AG08396 (cell line): ENCODE results near the gene TBC1D22A.

Experiments
- DNase-seq: peaks from one replicate; pipeline ENCODE4 v3.0.0; 2012; ENCODE audit warnings: low spot score, mixed read lengths

The TBC1D22A gene

DNA sequence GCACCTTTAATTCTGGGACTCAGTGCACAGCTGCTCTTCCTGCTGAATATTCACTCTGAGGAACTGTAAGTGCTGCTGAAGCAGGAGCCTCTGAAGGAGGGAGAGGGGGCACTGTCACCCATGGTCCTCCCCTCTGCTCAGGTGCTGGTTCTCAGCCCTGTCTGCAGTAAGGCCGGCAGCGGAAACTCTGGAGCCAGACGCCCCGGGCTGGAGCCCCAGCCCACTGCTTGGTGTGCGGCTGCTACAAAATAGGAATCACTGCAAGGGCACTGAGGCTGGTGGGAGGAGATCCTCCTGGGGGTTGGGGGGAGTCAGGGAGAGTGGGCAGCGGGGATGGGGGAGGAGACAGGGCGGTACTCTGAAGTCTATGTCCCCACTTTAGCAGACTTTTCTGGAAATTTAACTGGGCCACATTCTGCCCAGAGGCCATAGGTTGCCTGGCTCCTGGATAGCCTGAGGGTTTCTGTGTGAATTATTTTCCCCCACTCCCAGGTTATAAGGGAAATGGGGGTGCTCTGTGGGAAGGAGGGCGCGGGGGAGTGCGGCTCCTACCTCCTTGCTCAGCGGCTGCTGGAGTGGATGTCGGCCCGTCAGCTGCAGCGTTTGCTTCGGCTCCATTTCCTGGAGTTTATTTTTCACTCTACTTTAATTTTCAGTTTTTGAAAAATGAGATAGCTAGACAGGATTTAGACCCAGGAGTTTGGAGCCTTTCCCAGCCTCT is 33.6 kb downstream of the TBC1D22A start:
- DNase-seq: no peak

DNA sequence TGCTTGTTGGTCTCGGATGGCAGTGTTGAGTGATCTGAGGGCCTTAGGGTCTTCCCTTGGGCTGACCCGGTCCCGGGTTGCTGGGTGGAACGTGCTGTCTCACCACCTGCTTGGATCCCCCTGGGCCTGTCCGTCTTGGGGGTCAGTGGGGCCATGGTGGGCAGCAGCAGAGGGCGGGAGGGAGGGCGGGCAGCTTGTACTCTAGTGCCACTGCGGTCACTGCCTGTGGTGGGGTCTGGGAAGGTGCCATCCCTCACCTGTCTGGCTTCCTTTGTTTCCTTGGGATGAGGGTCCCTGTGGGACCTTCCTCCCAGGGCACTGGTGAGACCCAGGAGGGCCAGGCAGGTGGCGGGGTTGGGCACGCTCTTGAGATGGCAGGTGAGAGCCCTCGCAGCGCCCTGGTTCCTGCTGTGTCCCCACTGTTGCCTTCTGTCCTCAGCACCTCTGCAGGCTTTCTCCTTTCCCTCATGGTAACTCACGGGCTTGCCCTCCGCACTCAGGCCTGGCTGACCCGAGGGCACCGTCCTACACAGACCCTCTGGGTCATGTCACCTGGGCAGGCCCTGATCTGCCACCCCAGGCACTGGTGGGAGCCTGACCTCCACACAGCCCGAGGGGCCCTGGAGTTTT is 34.2 kb downstream of the TBC1D22A start:
- no peak for DNase-seq

DNA sequence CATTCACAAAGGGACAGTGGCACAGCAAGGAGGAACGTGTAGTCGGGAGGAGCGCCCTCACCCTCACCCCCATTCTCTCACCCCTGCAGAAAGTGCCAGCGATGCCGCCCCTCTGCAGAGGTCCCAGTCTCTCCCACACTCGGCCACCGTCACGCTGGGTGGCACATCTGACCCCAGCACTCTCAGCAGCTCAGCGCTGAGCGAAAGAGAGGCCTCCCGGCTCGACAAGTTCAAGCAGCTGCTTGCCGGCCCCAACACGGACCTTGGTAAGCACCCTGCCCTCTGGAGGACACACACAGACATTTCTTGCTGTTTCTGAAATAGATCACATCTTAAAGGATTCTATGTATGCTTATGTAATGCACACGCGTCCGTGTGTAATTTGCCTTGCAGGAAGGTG is 34.9 kb downstream of the TBC1D22A start:
- DNase-seq: no peak

DNA sequence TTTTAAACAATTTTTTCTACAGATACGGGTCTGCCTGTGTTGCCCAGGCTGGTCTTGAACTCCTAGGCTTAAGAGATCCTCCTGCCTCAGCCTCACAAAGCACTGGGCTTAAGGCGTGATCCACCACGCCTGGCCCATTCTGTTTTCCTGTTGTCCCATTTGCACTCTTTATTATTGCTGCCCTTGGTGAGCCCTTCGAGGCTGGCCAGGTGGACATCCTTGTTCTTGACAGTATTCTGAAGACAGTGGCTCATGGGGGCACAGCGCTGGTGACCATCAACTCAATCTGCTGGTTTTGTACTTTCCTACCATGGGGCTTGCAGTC is 35.6 kb downstream of the TBC1D22A start:
- no peak for DNase-seq

DNA sequence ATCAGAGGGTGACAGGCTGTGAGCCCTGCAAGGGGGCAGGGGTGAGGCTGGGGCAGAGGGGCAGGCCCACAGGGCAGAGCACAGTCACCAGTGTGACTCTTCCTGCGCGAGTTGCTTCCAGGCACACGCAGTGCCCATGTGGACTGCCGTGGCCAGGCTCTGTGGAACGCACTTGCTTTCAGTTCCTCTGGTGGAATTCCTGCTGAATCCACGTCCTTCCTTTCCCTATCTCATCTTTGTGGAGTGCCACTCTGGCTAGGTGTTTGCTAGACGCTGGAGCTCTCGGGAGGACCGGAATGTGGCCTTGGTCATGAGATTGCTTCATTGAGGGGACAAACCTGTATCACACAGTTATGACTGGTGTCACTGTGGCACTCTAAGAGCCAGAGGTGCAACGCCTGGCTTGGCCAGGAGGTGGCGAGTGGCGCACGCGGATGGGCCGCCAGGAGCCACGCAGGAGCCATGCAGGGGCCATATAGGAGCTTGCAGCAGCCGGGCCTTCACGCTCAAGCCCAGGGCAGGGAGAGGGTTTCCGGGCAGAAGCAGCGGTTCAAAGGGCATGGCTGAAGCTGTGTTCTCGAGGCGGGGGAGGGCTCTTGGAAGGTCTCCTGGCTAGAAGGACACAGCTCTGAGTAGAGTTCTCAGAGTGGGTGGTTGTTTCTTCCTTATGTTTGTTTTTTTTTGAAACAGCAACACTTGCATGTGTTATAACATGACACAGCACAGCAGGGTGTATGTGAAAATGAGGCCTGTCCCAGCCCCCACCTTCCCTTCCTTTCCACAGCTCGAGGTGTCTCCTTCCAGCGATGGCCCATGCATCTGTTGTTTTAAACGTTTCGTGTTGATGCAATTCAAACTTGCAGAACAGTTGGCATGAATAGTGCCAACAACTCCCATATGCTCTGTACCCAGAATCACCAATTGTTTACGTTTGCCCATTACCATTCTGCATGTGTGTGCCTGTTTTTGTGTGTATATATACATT is 36.2 kb downstream of the TBC1D22A start:
- peak; percentile 88 for DNase-seq

DNA sequence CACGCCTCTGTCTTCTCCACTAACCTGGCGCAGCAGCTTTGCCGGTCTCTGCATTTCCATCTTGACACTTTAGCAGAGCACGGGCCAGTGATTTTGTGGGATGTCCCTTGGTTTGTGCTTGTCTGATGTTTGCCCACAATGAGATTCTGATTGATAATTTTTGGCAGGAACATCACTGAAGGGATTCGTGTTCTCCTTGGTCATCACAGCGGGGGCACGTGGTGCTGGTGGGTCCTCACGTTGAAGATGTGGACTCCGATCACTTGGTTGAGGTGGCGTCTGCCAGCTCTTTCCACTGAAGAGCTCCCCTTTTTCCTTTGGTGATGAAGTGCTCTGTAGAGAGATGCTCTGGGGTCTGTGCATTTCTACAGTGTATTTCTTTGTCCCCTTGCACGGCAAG is 37.2 kb downstream of the TBC1D22A start:
- no peak for DNase-seq

DNA sequence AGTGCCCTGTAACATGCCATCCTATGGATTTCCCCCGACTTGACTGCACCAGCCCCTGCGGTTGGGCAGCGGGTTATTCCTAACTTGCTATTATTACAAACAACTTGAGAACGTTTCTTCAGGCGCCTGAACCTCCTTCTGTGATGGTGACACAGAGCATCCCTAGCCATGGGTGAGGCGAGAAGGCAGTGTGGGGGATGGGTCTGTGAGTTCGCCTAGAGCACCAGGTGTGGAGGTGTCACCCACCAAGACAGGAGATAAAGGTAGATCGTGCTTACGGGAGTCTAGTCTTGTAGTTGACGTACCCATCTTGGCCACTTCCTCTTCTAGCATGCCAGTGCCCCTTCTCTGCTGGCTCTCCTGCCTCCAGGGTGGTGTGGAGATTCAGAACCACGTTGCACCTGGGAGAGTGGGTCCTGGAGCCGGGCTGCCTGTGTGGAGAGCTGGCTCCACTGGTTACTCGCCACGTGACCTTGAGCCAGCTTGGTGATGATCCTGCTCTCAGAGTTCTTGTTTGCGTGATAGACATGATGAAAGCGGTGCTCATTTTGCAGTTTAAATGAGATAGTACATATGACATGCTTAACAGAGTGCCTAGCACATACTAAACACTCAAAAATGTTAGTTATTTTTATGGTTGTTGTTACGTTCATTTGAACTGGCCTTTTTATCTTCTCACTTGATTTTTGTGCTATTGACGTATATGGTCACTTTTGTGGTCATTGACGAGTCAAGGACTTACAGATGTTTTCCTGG is 37.8 kb downstream of the TBC1D22A start:
- no peak for DNase-seq

DNA sequence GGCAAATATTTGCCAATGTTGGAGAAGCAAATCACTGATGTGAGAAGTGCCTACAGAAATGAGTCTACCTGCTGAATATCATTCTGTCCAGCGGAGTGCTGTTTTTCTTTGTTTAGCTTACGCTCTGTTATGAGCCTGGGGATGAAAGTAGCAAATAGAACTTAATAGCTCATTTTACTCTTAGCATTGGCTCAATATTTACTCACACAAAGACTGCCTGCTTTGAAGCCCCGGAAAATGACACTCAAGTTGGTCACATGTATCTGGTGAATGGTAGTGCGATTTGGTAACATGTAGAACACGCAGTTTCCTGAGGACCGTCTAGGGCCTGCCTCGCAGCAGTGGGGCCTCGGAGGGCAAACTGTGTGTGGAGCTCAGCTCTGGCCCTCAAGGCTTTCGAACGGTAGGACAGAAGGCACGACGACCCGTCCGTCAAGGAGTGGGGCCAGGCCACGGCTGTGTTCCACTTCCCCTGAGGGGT is 38.9 kb downstream of the TBC1D22A start:
- no peak for DNase-seq

DNA sequence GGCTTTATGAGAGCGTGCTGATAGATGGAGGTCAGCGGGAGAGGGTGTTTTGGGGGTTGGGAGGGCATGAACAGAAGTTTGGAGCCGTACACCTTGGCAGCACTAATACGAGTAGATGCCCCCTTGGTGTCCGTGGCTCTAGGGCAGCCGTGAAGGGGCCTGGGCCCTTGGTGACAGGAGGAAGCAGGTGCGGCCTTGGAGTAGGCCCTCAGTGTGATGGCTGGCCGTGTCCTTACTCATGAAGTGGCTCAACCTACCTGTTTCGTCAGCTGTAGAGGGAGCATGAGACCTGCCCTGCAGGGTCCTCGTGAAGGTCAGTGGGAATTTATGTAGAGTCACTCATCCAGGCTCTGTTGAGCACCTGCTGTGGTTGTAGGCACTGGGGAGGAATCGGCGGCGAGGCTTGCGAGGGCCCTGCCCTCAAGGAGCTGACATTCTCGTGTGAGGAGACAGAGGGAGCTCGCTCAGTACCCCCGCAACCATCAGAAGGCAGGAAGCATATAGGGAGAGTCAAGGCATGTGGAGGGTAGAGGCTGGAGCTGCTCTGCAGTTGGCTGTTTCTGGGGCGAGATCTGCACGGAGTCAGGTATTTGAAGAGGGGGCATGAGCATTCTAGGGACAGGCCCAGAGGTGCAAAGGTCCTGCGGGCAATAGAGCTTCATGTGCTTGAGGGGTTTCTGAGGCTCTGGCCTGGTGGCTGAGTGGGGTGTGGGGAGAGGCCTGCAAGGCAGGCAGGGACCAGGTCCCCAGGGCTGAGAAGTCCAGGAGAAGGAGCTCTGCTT is 39.6 kb downstream of the TBC1D22A start:
- DNase-seq: no peak

DNA sequence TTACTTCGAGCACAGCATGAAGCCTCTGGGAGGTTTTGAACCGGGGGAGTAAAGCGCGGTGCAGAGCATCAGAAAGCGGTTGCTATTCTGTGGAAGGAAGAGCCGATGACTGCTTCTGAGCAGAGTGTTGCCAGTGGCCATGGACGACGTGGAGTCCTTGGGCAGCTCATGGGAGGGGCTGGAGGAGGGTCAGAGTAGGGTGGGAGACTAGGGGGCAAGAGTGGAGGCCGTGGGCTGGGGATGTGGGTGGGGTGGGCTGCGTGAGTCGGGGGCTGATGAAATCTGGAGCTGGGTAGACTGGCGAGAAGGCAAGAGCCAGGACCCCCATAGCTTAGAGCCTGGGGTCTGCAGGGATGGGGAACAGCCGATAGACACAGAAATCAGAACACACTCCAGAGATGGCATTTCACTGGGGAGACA is 40.2 kb downstream of the TBC1D22A start:
- DNase-seq: no peak

DNA sequence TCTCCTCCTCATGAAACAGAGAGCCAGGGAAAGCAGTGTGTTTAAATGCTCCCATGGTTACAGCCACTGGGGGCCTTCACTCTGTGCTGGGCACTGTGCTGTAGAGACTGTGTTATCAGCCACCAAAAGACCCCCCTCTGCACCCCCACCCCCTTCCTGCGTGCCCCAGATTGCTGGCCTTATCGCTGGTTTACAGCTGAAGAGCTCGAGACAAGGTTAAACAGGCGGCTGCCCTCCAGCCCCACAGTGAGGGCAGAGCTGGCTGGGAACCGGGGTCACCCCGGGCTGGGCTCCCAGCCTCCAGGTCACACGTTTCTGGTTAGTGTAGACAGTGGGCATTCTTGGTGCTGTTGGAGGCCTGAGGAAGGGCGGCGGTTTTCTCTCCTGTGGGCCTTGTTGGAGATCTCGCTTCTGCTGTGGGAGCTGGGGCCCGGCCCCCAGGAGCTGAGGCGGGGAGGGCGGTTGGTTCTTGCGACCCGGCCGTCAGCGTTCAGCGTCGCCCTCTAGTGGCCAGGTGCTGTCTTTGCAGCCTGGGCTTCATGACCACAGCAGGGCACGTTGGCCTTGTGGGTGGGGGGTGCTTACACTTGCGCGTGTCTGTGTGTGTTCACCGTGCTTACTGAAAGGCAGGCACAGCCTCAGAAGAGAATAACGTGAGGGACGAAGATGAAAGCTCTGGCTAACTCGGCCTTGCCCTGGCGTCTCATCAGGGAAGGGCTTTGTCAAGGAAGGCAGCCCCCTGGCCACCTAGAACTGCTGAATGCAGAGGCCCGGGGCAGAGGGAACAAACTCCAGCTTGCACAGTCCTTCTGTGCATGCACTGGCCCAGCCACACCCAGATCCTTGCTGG is 40.8 kb downstream of the TBC1D22A start:
- peak; percentile 42 for DNase-seq

DNA sequence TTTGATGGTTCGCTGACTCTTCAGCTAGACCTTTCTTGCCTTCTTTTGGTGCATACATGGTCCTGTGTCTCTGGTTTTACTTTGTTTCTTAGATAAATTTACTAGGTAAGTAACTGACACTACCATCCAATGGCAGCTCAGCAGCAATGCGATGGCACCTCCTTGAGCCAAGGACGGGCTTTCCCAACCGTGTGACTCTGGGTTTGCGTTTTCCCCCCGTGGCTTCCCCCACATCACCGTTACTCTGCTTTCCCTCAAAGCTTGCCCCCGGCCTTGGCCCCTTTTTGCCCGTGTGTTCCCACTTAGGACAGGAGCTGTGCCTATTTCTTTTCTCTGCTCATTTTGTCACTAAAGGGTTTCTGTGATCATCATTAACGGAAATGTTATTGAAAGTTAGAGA is 41.5 kb downstream of the TBC1D22A start:
- DNase-seq: no peak

DNA sequence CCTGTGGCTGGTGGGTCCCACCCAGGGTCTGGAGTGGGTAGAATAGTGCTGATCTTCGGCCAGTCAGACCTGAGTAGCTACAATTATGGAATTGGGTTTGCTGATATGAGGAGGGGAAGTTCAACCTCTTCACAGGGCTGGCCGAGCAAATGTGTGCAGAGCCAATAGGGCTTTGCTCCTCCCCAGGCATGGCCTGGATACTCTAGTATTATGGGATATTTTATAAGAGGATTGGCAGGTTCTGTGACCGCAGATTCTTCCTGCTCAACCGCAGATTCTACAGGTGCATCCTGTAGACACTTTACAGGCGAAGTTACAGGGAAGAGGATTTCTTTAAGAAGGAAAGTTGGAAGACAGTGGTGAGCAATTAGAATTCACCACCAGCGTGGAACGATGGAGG is 44.3 kb downstream of the TBC1D22A start:
- no peak for DNase-seq

DNA sequence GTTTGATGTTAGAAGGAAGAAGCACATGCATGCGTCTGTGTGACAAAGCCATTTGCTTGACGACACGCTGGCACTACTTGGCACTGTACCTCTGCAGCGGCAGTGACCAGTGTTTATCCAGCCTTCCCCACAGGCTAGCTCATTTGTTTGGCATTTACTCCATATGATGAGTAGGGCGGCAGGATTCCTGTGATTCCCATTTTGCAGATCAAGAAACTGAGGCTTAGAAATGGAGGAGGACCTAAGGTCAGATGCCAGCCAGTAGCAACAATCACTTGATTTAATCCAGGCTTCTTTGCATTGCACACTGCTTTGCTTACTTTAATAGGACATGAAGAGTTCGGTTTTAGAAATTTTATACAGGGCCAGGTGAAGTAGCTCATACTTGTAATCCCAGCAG is 45.0 kb downstream of the TBC1D22A start:
- DNase-seq: no peak

DNA sequence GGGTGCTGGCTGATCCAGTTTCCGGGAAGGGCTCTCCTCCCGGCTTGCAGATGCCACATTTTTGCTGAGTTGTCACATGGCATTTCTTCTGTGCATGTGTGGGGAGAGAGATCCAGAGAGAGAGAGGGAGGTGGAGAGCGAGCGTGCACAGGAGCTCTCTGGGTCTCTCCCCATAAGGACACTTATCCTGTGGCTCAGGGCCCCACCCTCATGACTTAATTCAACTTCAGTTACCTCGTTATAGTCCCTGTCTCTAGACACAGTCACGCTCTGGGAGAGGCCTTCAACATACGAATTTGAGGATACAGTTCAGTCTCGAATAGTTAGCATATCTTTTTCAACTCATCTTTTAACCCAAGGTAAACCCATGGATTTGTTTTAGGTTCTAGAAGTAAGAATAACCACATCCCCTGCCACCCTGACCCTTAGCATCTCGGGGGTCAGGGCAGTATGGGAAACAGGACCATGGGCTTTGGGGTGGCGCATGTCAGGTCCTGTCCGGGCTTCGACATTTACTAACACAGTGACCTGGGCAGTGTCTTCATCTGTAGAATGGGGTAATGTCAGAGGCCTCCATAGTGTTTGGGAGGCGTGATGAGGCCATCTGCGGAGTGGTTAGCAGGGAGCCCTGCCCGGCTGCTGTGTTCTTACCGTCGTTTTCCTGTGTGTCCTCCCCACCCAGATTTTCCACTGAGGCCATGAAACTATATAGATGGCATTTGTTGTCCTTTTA is 46.9 kb downstream of the TBC1D22A start:
- DNase-seq: no peak

DNA sequence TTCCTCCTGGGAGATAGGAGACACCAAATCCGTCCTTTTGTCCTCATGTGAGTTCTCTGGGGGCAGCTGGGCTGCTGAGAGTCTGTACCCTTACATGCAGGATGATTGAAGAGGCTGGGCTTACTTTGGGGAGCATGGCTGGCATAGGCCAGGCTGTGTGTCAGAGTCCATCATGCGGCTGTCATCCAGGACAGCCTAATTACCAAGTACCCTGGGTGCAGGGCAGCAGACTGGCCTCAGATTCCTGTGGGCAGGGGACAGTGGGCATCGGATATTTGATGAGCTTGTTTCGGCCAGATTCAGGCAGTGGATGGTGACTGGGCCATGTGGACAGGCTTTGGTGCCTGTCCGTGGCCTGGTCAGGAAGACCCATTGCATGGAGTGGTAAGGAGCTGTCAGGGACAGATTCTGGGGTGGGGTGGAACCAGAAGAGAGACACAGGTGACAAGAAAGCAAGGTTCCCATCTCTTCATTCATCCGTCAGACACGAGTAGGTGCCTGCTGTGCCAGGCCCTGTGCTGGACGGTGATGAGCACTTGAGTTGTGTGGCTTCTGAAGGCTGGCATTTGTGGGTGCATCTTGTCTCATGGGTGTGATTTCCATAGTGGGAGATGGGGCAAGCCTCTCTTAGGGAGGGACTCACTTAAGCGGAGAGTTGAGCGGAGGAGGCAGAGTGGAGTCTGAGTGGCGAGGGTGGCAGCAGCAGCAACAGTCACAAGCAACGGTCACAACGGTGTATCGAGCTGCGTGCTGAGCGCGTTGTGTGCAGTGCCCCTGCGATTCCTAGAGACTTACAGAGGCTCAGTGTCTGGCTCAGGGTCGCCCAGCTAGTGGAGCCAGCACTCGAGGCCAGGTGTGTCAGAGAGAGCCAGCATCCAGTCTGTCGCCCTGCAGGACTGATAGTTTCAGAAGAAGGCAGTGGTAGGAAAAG is 48.7 kb downstream of the TBC1D22A start:
- no peak for DNase-seq

DNA sequence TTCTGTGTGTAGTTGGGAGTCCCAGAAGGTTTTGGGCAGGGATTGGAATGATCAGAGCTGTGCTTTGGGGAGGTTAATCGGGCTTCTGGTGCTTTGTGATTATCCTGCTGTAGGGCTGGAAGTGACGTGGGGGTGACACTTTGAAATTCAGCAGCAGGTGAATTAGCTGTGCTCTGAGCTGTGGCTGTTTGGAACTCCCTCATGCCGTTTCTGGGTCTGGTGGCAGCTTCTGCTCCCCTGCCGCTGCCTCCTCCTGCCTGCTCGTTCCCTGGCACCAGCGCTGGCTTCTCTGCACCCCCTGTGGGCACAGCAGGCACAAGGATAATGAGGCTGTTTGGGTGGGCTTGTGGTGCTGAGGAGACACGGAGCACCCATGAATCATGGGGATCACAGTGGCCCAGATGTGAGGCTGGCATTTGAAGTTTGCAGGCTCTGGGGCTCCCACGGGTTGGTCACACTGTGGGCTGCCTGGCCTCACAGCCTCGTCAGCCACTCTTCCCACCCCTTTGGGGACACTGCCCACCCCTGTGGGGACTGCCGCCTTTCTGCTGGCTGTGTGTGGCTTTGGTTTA is 49.7 kb downstream of the TBC1D22A start:
- DNase-seq: no peak

DNA sequence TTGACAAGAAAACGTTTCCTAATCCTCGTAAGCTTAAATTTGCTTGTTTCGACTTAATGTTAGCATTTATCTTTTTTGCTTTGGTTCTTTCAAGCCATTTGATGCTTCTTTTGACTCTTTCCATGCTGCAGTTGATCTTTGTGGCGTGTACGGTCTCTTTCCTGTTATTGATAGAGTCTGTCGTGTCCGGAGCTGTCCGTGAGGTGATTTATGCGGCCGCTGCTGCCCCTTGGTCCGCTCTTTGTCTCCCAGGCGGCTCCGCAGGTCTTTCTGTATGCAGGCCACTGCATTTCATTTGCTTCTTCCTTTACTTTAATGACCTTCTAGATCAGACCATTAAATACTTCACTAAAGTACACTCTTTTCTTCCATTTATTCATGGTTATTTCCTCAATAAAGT is 50.3 kb downstream of the TBC1D22A start:
- DNase-seq: no peak
